COR-L47 (cell line): ENCODE results near the gene NDUFS7.

Experiments used
- DNase-seq: peaks from one replicate; lab custom pipeline; 2025; lab: John Stamatoyannopoulos, UW

NDUFS7 gene

GRCh38 chr19:1365319-1366269 is 18.1 kb upstream of the NDUFS7 start:
- DNase-seq = no peak

GRCh38 chr19:1366296-1366695 is 17.4 kb upstream of the NDUFS7 start:
- no peak for DNase-seq

GRCh38 chr19:1366899-1367870 is 16.5 kb upstream of the NDUFS7 start:
- no peak for DNase-seq

GRCh38 chr19:1369214-1369805 is 14.4 kb upstream of the NDUFS7 start:
- no peak for DNase-seq

DNA sequence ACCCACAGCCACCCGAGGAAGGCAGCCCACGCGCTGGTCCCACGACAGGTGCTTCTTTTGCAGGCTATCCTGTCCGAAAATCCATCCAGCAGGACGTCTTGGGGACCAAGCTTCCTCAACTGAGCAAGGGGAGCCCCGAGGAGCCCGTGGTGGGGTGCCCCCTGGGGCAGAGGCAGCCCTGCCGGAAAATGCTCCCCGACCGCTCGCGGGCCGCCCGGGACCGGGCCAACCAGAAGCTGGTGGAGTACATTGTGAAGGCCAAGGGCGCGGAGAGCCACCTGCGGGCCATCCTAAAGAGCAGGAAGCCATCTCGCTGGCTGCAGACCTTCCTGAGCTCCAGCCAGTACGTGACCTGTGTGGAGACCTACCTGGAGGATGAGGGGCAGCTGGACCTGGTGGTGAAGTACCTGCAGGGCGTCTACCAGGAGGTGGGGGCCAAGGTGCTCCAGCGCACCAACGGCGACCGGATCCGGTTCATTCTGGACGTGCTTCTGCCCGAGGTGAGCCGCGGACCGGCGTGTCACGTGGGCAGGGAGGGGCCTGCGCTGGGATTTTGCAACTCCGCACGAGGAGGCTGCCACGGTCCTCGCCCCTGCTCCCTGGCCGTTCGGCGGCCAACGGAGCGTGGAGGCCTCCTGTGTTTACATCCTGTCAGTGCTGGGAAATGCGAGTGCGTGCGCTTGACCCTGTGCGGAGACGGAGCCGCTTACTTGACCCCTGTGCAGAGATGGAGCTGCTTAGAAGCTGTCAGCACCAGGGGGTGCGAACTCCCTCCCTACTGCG is 12.9 kb upstream of the NDUFS7 start:
- no peak for DNase-seq

DNA sequence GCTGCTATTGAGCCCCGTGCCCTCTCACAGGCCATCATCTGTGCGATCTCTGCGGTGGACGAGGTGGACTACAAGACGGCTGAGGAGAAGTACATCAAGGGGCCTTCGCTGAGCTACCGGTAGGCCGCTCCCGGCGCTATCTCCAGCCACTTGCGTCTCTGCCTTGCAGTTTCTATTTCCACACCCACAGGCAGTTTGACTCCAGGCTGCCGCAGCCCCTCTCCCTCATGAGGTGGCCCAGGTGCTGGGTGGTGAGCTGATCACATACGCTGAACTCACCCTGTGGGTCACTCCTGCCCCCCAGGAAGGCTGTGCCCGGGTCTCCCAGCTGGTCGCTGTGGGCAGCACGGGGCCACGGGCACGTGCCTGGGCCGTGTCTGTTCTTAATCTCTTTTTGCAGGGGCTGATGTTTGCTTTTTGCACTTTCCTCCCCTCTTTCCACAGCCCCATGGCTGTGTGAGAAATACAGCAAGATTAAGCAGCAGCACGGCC is 10.6 kb upstream of the NDUFS7 start:
- DNase-seq = no peak

DNA sequence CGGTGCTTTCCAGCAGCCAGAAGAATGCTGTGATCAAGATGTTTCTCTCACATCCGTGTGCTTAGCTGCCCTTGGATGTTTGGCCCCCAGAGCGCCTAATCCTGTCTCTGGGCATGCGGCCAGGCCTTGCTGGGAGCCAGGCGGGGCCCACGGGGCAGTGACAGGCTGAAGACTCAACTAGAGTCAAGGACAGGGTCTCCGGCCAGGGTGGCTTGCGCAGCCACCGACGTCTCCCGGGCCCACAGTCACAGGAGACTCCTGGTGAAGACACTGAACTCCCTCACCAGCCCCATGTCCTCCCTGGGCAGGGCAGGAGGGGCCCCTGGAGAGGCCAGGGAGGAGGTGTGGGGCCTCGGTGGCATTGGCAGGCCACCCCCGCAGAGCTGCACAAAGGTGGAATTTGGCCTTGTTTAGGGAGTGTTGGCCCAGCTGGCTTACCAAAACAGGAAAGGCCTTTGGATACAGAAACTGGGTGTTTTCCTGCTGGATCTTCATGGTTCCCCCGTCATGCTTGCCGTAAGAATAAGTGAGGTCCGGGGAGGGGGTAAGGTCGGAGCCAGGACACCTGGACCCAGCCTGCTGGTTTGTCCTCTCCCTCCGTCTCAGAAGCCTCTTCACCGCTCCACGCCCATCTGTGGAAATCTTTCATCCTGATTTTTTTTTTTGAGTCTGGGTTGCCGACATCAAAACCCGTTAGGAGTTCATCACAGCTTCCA is 10.0 kb upstream of the NDUFS7 start:
- DNase-seq = no peak

GRCh38 chr19:1374250-1374577 is 9.5 kb upstream of the NDUFS7 start:
- DNase-seq = no peak

GRCh38 chr19:1376415-1376805 is 7.3 kb upstream of the NDUFS7 start:
- no peak for DNase-seq

GRCh38 chr19:1377176-1377964 is 6.3 kb upstream of the NDUFS7 start:
- no peak for DNase-seq

DNA sequence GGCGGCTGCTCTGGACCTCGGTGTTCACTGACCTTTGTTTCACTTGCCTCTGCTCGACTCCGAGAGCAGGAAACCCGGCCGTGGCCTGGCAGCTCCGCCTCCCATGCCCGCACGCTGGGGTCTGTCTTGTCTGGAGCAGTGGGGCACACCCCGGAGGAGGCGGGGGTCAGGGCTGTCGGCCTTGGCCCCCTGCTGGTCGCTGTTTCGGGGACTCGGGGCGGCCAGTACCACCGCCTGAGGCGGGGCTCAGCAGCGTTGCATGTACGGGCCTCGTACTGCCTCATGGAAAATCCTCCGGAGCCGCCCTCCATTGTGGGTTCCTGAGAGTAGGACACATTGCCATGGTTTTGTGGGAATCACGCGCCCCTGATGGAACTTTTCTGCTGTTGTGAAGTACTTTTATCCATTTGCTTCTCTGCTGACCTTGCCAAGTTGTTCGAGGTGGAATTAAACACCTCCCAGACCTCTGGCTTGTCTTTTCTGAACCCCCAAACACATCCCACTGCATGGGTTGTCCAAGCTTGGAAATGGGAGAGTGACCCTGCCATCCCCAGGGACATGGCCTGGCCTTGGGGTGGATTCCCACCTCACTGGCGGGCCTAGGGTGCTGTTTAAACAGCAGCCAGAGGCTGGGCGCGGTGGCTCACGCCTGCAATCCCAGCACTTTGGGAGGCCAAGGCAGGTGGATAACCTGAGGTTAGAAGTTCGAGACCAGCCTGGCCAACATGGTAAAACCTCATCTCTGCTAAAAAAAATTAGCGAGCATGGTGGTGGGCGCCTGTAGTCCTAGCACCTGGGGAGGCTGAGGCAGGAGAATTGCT is 5.5 kb upstream of the NDUFS7 start:
- no peak for DNase-seq

GRCh38 chr19:1379126-1379905 is 4.4 kb upstream of the NDUFS7 start:
- no peak for DNase-seq

GRCh38 chr19:1379961-1380489 is 3.7 kb upstream of the NDUFS7 start:
- DNase-seq = no peak

DNA sequence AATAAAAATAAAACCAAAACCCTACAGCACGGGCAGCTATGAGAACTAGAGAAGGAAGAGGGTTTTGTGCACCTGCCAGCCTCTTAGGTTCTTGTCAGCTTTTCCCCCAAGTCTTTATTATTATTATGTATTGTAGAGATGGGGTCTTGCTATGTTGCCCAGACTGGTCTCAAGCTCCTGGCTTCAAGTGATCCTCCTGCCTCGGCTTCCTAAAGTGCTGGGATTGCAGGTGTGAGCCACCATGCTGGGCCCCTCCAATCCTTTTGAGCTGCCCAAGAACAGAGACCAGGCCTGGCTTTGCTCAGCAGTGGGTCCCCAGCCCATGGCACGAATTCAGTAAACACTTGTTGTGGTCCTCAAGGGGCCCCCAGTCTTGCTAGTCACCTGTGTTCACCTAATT is 1.5 kb upstream of the NDUFS7 start:
- no peak for DNase-seq

DNA sequence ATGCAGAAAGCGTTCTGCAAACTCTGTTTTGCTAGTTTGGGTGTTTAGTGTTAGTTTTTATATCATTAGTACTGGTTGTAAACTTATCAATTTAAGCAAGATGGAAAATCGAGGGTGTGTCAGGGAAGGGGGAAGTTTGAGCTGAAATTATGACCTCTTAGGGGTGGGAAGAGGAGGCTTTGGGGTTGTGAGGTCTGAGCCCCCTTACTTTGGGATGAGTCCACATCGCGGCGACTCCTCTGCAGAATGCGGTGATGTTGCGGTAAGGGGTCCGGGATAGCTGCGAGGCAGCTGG is 743 bp upstream of the NDUFS7 start:
- no peak for DNase-seq

DNA sequence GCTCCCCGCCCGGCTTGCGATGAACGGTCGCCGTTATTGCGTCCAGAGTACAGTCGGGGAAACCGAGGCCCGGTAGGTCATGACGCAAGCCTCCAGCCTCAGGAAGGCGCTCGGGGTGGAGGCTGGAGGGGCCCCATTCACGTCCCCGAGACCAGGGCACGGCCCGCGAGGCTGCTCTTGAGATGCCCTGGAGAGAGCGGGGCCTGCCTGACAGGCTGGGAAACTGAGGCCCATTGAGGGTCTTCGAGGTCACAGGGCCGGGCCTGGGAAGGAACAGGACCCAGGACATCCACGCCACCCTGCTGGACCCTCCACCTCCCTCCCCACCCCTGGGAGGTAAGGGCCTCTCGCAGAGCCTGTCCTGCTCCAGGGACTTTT is 367 bp downstream of the NDUFS7 start:
- no peak for DNase-seq

GRCh38 chr19:1384478-1385110 is 887 bp downstream of the NDUFS7 start:
- no peak for DNase-seq

DNA sequence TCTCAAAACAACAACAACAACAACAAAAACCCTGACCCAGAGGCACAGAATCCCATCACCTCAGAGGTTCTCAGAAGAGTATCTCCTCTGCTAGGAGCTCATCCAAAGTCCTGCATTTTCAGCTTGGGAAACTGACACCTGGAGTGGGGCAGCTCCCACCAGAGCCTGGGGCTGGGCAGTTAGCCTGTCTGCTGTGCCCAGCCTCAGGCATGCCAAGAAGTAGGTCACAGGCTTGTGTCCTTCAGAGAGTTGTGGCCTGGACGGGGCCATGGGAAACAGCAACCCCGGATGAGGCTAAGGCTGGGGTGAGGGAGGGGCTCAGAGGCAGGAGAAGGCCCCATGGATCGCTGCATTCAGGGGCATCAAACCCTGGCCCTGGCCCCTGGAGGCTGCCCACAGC is 2.1 kb downstream of the NDUFS7 start:
- DNase-seq = no peak
